K562 (cell line): Measurements from ENCODE around the gene CD72. TPM values are rescaled to one million over a fixed set of nuclear protein-coding genes. Genes with fewer than 3 reads are reported as not detected.
A peak's percentile ranks its signal among the peaks of the same experiment; 100 is the strongest.

Source experiments
- ATAC-seq: fragments of 200-7000 bp; cut with Tn5 transposase; 3 replicates; pipeline ENCODE4 v1.9.1; 2020; ENCODE audit warnings: moderate library complexity
- BruUV-seq: library from RNA; stranded (reverse); fragments of 400-500 nt; replicated peaks from 2 replicates; lab custom pipeline; 2021; lab: Mats Ljungman, UMichigan
- CTCF ChIA-PET: fragments of 300-600 bp; formaldehyde crosslinking; extraction: SDS; loops from one replicate; lab custom pipeline; 2021; ENCODE audit warnings: low intra/inter-chr PET ratio; lab: Yijun Ruan, JAX
- POLR2A ChIA-PET: fragments of 300-600, 350-650 bp; sonication (Branson Sonifier 250); formaldehyde crosslinking; extraction: SDS; loops from one replicate; lab custom pipeline; 2021; ENCODE audit warnings: antibody characterized with exemption, inconsistent platforms; lab: Yijun Ruan, JAX
- DNase-seq, 4 experiments: peaks; one replicate each; pipeline versions ENCODE4 v3.0.0 to v3.0.0-alpha.2; 2011 to 2018; ENCODE audit warnings: low spot score in 3 of 4, mixed read lengths in 3 of 4; ENCODE audit errors: extremely low read depth in 1 of 4
- FAIRE-seq: peaks from 2 replicates; lab custom pipeline; 2011; peaks lifted over from hg19 to GRCh38; lab: Jason Lieb, UNC
- H2AFZ ChIP-seq: 2 replicates; pipeline ENCODE4 v1.6.0; 2011; ENCODE audit warnings: low read depth, low read length, control low read depth, inconsistent platforms
- H3K27ac ChIP-seq: fragments of 200-600 bp; 3 replicates; pipeline ENCODE4 v1.8.0; 2011; ENCODE audit warnings: low read depth, mild to moderate bottlenecking, control low read depth, inconsistent platforms, low read length, moderate library complexity, mixed read lengths; ENCODE audit errors: extremely low read depth
- H3K27me3 ChIP-seq, 2 experiments: fragments of 300-600 bp in 1 of 2; 2 replicates in 1 of 2; 3 replicates in 1 of 2; pipeline versions ENCODE4 v1.6.0 to v1.8.0; 2011; ENCODE audit warnings: inconsistent platforms in 2 of 2, low read length in 2 of 2, mild to moderate bottlenecking in 1 of 2, mixed read lengths in 1 of 2, moderate library complexity in 1 of 2; ENCODE audit not compliant: control insufficient read depth in 2 of 2, insufficient read depth in 2 of 2
- H3K36me3 ChIP-seq: fragments of 300-600 bp; 3 replicates; pipeline ENCODE4 v1.8.0; 2011; ENCODE audit warnings: mild to moderate bottlenecking, low read length, inconsistent platforms; ENCODE audit not compliant: control insufficient read depth, insufficient read depth
- H3K4me1 ChIP-seq, 2 experiments: fragments of 200-600 bp in 1 of 2; replicated peaks in 1 of 2; 2 replicates in 1 of 2; 3 replicates in 1 of 2; pipeline versions ENCODE4 v1.5.1 to v1.8.0; 2011; ENCODE audit warnings: inconsistent platforms in 2 of 2, low read length in 2 of 2, mild to moderate bottlenecking in 1 of 2, mixed read lengths in 1 of 2, moderate library complexity in 1 of 2; ENCODE audit not compliant: control insufficient read depth in 2 of 2, insufficient read depth in 2 of 2
- H3K4me2 ChIP-seq: 2 replicates; pipeline ENCODE4 v1.6.1; 2011; ENCODE audit warnings: low read length, control low read depth, inconsistent platforms, mixed read lengths; ENCODE audit not compliant: insufficient read depth
- H3K4me3 ChIP-seq: fragments of 200-600 bp; sonication (generic), shearing (Covaris generic); 2 replicates; pipeline ENCODE4 v1.5.1; 2016; ENCODE audit warnings: control low read depth, inconsistent platforms
- H3K79me2 ChIP-seq: fragments of 200-600 bp; 3 replicates; pipeline ENCODE4 v1.8.0; 2011; ENCODE audit warnings: low read length, inconsistent platforms; ENCODE audit not compliant: control insufficient read depth, insufficient read depth
- H3K9ac ChIP-seq, 2 experiments: 2 replicates each; pipeline versions ENCODE4 v1.6.0 to v1.6.1; 2011; ENCODE audit warnings: low read depth in 2 of 2, low read length in 2 of 2, control low read depth in 1 of 2, inconsistent platforms in 1 of 2, mild to moderate bottlenecking in 1 of 2, mixed read lengths in 1 of 2; ENCODE audit not compliant: insufficient read depth in 1 of 2
- H3K9me1 ChIP-seq: one replicate; pipeline ENCODE4 v1.6.0; 2011; ENCODE audit warnings: inconsistent platforms, mild to moderate bottlenecking, low read length, moderate library complexity; ENCODE audit not compliant: control insufficient read depth, insufficient read depth
- H3K9me3 ChIP-seq: replicated peaks from 2 replicates; pipeline ENCODE4 v1.5.1; 2011; ENCODE audit warnings: low read depth, low read length, inconsistent platforms; ENCODE audit not compliant: control insufficient read depth, insufficient read depth
- H4K20me1 ChIP-seq: replicated peaks from 2 replicates; pipeline ENCODE4 v1.6.1; 2011; ENCODE audit warnings: low read length, inconsistent platforms, mixed read lengths; ENCODE audit not compliant: control insufficient read depth, insufficient read depth
- HDGF ChIP-seq: fragments of 450-650 bp; IDR thresholded peaks from 2 replicates; pipeline ENCODE4 v1.6.1; 2016
- RBFOX2 ChIP-seq: fragments of 200-400 bp; formaldehyde crosslinking; IDR thresholded peaks from 2 replicates; pipeline ENCODE4 v1.6.1; 2017; ENCODE audit warnings: low read depth, mild to moderate bottlenecking, low read length, moderate library complexity
- SIRT6 ChIP-seq: IDR thresholded peaks from one replicate; pipeline ENCODE4 v1.6.1; 2012; ENCODE audit warnings: low read depth, mild to moderate bottlenecking, control low read depth, inconsistent platforms, low read length, moderate library complexity
- SOX6 ChIP-seq: fragments of 450-650 bp; IDR thresholded peaks from 2 replicates; pipeline ENCODE4 v1.6.1; 2014; ENCODE audit warnings: mild to moderate bottlenecking
- WGBS: fragments of 100-300 bp; shearing (Covaris generic); methylation state at CpG from one replicate; pipeline ENCODE4 v1.1.6; 2016; ENCODE audit warnings: low coverage, mixed read lengths; ENCODE audit not compliant: insufficient coverage; ENCODE audit errors: missing lambda C conversion rate; 5-methylcytosine and 5-hydroxymethylcytosine counted together
- in situ Hi-C: fragments of 300-500 bp; cut with MboI; formaldehyde crosslinking; loops from 4 replicates; pipeline ENCODE4 v1.15.0; 2018; ENCODE audit warnings: inconsistent platforms, mixed read lengths
- intact Hi-C: fragments of 100-400 bp; cut with micrococcal nuclease; formaldehyde crosslinking; loops from 2 replicates; pipeline ENCODE4 v1.14.2; 2022
- polyA plus RNA-seq, 8 experiments: library from polyadenylated mRNA; depleted of rRNA in 4 of 8; stranded (reverse) in 5 of 8; unstranded in 3 of 8; fragments of >200 nt; fragmentation: Nextera tagmentation in 2 of 8; fragmentation: Illumina TruSeq in 1 of 8; extraction: Ambion mirVana in 2 of 8; extraction: Trizol in 1 of 8; gene quantifications; 2 replicates each; pipeline versions ENCODE4 v1.2.1 to v1.2.3, GENCODE V29; 2011 to 2014; ENCODE audit warnings: inconsistent platforms in 1 of 8, missing spikeins in 1 of 8
- total RNA-seq, 7 experiments: library from RNA; depleted of rRNA in 6 of 7; stranded (reverse); fragments of >200 nt in 6 of 7; fragmentation: Illumina TruSeq in 2 of 7; extraction: Trizol in 2 of 7; gene quantifications; 2 replicates each; pipeline versions ENCODE4 v1.2.1 to v1.2.3, GENCODE V29; 2011 to 2021; ENCODE audit warnings: low replicate concordance in 1 of 7

The CD72 gene
- total and polyA plus RNA-seq, 9 of the 15 experiments (the other 6 are each of a cell fraction or from before 2014, with no cell fraction given): 0.11 to 0.78 (median 0.27) TPM; not detected in 1

- H3K4me1 ChIP-seq: peaks cover 0 to 17% of the 10 kb centered on the region in 2 experiments; a peak in 3 of 5 replicates
- no TSS peak for BruUV-seq
- intact Hi-C loops: no loop called here
- H4K20me1 ChIP-seq: no peaks in the 10 kb centered on the region
- H3K9me3 ChIP-seq: no peaks in the 10 kb centered on the region
- no peak for TF ChIP-seq SOX6
- 0 out of 2 replicates have a peak, but pooled peaks have one; percentile 23 for TF ChIP-seq RBFOX2
- no peak for TF ChIP-seq SIRT6
- no peak for TF ChIP-seq HDGF
- TF ChIP-seq, all 486 proteins: peak for 1
- H3K27ac ChIP-seq: no peak overlapping the region
- H3K9ac ChIP-seq: no peak overlapping the region
- DNase-seq (no peak), FAIRE-seq (no peak), ATAC-seq (no peak)
- CTCF ChIA-PET: no interaction called here
- H2AFZ ChIP-seq: no peak overlapping the region
- in situ Hi-C loops: loop anchor here (5.0 kb wide), 1 partner anchor 38 kb away; no protein-coding TSS in a partner anchor
- 0 out of 3 replicates have a peak, but pooled peaks cover 4% of the 10 kb centered on the region for H3K79me2 ChIP-seq
- no peak overlapping the region for H3K4me3 ChIP-seq
- H3K9me1 ChIP-seq: no peaks in the 10 kb centered on the region
- no peaks in the 10 kb centered on the region for H3K27me3 ChIP-seq
- POLR2A ChIA-PET: interaction anchor here (0.5 to 1.0 kb wide), 3 partner anchors 48 to 118 kb away, joined by 3 to 4 read pairs (median 3); no protein-coding TSS in a partner anchor
- 97% methylated on average over 6 of the region's 31 CpGs for WGBS
- H3K36me3 ChIP-seq: peaks cover 11% of the 10 kb centered on the region; the same call in 1 of the 3 replicates
- no peak overlapping the region for H3K4me2 ChIP-seq
Measured at GRCh38 chr9:35609001-35609819, 9.0 kb downstream of the CD72 start.
